EH (cell line): Measurements from ENCODE around the gene KCNMA1.

Source experiments
- DNase-seq: peaks from one replicate; pipeline ENCODE4 v3.0.0-alpha.2; 2015; ENCODE audit warnings: low read depth

The KCNMA1 gene

GRCh38 chr10:77180104-77180503 lies 457.5 kb downstream of the KCNMA1 start:
- DNase-seq: no peak

- DNase-seq: peak; percentile 94
These were observed 458.5 kb downstream of the KCNMA1 start for GRCh38 chr10:77179015-77179695.

GRCh38 chr10:77177589-77177988 lies 460.0 kb downstream of the KCNMA1 start:
- DNase-seq: no peak

- DNase-seq: no peak
These were observed 460.4 kb downstream of the KCNMA1 start for GRCh38 chr10:77177161-77177560.

- DNase-seq: no peak
These were observed 461.4 kb downstream of the KCNMA1 start for GRCh38 chr10:77176232-77176631.

GRCh38 chr10:77175631-77176222 lies 461.9 kb downstream of the KCNMA1 start:
- DNase-seq: no peak

- peak; percentile 82 for DNase-seq
These were observed 463.8 kb downstream of the KCNMA1 start for GRCh38 chr10:77173615-77174461.

- no peak for DNase-seq
These were observed 465.5 kb downstream of the KCNMA1 start for GRCh38 chr10:77172086-77172485.

- no peak for DNase-seq
These were observed 468.7 kb downstream of the KCNMA1 start for GRCh38 chr10:77168861-77169260.

- DNase-seq: no peak
These were observed 469.4 kb downstream of the KCNMA1 start for GRCh38 chr10:77168161-77168560.

- DNase-seq: peak; percentile 76
These were observed 472.0 kb downstream of the KCNMA1 start for GRCh38 chr10:77165445-77166208.

- peak; percentile 86 for DNase-seq
These were observed 472.8 kb downstream of the KCNMA1 start for GRCh38 chr10:77164616-77165311.

GRCh38 chr10:77163670-77164348 lies 473.8 kb downstream of the KCNMA1 start:
- DNase-seq: peak; percentile 98

GRCh38 chr10:77162697-77163096 lies 474.9 kb downstream of the KCNMA1 start:
- DNase-seq: peak; percentile 80

GRCh38 chr10:77160679-77161078 lies 476.9 kb downstream of the KCNMA1 start:
- peak; percentile 88 for DNase-seq

GRCh38 chr10:77159538-77160110 lies 478.0 kb downstream of the KCNMA1 start:
- DNase-seq: peak; percentile 31

GRCh38 chr10:77158666-77159065 lies 478.9 kb downstream of the KCNMA1 start:
- DNase-seq: no peak

GRCh38 chr10:77157248-77158019 lies 480.2 kb downstream of the KCNMA1 start:
- no peak for DNase-seq

- DNase-seq: peak; percentile 86
These were observed 481.2 kb downstream of the KCNMA1 start for GRCh38 chr10:77156406-77156879.

- no peak for DNase-seq
These were observed 485.4 kb downstream of the KCNMA1 start for GRCh38 chr10:77152256-77152655.
